NOMO-1 treated with dmso at 0.1 percent for 144 hours (cell line): ENCODE data around the gene SGSM1.
"Not testable (repeated sequence)": the region's sequence is repeated elsewhere in the genome, so short reads cannot be mapped to it uniquely, and the experiment has no call there.

Source experiments
- DNase-seq: peaks from one replicate; lab custom pipeline; 2025; ENCODE audit not compliant: unreplicated experiment; lab: John Stamatoyannopoulos, UW

The SGSM1 gene

DNA sequence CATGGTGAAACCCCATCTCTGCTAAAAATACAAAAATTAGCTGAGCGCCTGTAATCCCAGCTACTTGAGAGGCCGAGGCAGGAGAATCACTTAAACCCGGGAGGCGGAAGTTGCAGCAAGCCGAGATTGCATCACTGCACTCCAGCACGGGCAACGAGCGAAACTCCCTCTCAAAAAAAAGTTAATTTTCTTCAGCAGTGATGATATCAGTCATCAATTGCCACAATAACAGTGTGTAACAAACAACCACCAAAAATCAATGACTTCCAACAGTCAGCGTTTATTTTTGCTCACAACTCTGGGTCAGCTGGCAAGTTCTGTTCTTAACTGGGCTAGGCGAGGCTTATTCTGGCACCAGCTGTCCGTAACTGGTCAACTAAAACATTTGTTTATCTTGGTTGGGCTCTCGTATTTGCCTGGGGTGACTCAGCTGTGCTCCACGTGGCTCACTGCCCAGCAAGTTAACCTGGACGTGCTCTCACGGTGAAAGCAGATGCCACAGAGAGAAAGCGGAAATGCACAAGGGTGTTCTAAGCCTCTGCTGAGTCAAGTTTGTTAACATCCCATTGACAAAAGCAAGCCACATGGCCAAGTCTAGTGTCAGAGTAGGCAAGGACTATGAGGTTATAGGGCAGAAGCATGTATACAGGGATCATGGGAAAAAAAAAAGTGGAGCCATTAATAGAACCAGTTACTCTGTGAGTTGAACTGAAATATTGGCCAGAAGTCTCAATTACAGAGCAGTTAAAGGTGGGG lies 88.4 kb downstream of the SGSM1 start:
- peak; percentile 61 for DNase-seq

DNA sequence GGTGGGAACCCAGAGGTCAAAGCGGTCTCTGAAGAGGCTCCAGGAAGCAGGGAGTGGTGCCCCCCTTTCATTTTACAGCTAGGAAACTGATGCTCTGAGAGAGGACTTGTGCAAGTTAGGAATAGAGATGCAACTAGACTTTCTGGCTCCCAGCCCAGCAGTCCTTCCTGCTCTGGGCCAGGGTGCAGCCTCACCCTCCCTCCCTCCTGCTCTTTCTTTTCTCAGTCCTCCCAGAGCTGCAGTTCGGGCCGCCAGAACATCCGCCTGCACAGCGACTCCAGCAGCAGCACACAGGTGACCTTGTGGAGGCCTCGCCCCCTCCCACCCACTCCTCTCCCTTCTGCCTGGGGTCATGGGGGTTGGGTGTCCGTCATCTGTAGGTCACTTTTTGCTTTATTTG lies 89.0 kb downstream of the SGSM1 start:
- DNase-seq = no peak

DNA sequence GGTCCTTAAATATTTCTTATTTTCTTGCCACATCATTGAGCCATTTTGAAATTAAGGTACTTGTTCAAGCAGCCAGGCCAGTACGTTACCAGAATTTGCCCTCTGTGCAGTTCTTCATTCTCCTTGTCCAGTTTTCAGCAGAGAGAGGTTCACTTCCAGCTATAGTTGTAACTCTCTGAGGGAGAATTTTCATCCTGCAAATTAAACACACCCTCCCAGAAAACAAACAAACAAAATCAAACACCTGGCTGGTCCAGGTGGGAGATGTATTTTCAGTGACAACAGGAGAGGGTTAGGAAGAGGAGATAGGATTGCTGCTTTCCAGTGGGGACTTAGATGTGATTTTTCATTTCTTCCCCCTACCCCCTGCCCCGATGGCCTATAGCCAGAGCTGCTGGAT lies 95.4 kb downstream of the SGSM1 start:
- no peak for DNase-seq

DNA sequence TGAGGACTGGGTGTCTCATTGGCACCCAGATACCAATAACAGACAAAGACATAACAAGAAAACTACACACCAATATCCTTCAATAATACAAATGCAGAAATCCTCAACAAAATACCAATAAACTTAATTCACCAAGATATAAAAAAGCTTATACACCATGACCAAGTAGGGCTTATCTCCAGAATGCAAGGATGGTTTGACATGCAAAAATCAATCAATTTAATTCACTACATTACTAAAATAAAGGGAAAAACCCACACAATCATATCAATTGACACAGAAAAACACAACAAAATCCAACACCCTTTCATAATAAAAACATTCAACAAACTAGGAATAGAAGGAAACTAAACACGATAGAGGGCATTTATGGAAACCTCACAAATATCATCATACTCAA lies 99.9 kb downstream of the SGSM1 start:
- no peak for DNase-seq

DNA sequence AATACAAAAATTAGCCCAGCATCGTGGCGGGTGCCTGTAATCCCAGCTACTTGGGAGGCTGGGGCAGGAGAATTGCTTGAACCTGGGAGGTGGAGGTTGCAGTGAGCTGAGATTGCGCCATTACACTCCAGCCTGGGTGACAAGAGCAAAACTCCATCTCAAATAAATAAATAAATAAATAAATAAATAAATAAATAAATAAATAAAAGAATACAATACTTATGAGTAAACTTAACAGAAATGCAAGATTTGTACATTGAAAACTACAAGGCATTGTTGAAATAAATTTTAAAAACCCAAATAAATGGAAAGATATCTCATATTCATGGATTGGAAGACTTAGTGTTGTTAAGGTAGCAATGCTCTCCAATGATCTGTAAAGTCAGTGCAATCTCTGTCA lies 101.1 kb downstream of the SGSM1 start:
- not testable (repeated sequence) for DNase-seq

DNA sequence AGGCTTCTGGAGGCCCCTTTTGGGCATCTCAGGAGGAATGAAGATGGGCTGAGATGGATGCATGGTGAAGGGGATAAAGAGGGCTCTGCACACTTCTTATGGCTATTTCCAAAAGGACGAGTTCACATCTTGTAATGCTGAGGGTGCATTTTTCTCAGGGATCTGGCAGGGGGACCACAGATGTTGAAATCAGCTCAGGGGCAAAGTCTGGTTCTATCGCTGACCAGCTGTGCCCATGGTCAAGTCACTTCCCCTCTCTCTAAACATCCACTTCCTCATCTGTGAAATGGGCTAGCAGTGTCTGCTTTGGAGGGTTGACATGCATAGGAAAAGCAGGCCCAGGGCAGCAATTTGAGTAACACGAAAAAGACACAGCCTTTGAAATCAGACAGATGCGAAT lies 114.0 kb downstream of the SGSM1 start:
- no peak for DNase-seq

DNA sequence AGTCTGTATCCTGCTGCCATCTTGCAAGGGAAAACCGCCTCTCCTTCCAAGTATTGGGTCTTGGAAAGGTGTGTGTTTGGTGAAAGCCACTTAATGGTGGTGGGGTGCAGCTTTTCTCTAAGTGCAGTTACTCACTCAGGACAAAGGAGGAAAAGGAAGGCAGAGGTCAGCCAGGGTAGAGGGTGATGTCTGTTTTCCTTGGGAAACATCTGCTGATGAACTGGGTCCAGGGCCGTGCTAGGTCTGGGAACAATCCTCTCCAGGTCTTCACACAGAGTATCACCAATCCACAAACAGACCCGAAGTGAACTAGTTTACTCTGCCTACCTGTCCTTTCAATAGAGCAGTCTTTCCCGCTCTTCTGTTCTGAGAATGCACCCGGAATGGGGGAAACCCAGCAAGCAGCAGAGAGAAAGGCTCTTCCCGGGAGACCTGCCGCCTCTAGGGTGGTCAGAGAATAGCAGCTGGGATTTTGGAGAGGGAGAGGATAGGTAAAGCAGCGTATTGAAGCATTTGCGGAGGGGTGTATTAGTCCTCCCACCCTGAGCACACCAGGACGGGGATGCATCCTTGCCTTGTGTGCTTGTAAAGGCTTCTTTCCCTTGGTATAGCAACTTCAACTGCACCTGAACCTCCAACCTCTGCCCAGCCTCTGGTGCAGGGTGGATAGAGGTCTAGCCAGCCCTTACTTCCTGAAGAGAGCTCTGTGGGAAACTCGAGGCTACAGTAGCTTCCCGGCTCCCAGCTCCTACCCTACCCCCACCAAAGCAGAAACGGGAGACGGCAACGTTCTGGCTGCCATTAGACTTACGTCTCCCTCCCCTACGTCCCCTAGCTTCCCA lies 119.8 kb downstream of the SGSM1 start:
- no peak for DNase-seq

DNA sequence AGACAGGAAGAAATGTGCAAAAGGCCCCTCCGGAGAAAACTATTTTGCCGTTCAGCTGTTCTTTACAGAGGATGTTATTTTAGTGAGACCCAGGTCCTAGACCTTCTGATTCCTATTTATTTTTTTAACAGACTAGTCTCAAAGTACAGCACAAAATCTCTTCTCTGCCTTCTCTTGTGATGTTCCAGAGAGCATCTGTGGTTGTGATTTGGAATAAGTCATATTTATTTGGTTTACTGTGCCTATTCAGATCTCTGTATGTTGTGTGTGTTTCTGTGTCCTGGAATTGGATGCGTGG lies 120.4 kb downstream of the SGSM1 start:
- DNase-seq = no peak

DNA sequence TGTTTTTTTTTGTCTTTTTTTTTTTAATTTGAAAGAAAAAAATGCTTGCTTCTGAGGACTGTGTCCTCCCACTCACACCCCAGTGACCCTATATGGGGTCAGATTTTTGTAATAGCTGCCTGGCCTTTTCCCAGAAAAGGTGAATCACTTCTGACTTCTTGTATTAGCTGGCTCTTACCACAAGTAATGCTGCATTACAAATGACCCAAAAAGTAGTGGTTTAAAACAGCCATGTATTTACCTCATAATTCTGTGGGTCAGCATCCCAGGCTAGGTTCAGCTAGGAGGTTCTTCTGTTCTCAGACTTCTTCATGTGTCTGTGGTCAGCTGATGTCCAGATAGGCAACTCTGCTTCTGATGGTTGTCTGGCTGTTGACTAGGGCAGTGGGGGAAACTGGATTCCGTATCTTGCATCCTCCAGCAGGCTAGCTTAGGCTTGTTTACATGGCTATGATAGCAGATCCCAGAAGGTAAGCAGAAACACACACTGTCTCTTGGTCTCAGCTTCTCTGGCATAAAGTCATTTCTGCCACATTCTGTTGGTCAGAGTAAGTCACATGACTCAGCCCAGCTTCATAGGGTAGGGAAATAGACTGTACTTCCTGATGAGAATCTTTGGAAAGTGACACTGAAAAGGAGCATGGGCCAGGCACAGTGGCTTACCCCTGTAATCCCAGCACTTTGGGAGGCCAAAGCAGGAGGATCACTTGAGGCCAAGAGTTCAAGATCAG lies 121.0 kb downstream of the SGSM1 start:
- DNase-seq = no peak

DNA sequence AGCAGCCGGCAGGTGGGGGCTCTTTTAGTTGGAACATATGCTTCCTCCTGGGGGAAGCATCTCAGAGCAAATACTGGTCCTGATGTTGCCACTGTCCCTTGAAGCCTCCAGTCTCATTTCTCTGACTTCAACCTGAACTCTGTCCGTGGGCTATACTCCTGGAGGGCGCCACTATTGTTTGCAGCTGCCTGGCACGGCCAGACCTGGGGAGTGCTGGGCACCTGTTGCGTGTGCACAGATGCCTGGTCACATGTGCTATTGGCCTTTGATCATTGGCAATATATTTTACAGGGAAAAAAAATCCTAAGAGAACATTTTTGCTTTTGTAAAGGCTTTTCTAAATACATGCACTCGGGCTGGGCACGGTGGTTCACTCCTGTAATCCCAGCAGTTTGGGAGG lies 122.3 kb downstream of the SGSM1 start:
- DNase-seq = no peak

DNA sequence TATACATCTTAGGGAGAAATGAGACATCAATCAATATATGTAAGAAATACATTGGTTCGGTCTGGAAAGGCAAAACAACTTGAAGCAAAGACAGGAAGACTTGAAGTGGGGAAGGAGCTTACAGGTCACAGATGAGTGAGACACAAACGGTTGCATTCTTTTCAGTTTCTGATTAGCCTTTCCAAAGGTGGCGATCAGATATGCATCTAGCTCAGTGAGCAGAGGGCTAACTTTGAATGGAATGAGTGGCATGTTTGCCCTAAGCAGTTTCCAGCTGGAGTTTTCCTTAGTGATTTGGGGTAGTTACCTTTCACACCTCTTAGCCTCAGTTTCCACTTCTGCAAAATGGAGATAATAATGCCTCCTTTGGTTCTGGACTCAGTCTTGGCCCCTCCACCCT lies 124.7 kb downstream of the SGSM1 start:
- no peak for DNase-seq

DNA sequence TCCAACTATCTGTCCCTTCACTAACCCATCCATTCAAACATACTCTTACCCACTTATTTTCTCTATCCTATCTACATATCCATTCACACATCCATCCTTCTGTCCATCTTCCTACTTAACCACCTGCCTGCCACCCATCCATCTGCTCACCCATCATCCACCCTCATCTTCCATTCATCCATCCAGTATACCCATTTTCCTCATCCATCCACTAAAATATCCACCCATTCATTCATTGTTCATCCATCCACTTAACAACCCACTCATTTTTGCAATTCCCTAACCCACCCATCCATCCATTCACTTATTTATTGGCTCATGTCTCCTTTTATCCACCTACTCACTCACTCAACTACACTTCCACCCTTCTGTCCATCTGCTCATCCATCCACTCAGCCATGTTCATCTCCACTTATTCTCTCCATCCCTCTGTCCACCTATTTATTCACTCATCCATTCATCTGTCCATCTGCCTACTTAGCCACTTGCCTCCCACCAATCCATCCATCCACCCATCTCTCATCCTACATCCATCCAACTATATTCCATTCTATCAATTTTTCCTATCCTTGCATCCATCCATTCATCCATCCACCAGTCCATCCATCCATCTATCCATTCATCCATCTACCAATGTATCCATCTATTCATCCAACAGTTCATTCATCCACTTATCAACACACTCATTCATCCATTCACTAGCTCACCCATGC lies 129.9 kb downstream of the SGSM1 start:
- DNase-seq = no peak

DNA sequence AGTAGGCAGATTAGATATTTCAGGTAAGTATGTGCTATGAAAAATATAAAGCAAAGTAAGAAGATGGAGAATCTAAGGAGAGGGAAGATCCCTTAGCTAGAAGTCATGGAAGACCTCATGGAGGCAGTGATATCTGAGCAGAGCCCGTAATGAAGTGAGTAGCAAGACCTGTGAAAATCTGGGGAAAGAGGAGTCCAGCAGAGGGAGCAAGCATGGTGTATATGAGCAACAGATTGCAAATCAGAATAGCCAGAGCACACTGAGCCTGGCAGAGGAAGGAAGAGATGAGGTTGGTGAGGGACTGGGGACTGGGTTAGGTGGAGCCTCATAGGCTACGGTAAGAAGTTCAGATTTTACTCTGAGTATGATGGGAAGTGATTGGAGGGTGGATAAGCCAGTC lies 131.1 kb downstream of the SGSM1 start:
- DNase-seq = peak; percentile 0

DNA sequence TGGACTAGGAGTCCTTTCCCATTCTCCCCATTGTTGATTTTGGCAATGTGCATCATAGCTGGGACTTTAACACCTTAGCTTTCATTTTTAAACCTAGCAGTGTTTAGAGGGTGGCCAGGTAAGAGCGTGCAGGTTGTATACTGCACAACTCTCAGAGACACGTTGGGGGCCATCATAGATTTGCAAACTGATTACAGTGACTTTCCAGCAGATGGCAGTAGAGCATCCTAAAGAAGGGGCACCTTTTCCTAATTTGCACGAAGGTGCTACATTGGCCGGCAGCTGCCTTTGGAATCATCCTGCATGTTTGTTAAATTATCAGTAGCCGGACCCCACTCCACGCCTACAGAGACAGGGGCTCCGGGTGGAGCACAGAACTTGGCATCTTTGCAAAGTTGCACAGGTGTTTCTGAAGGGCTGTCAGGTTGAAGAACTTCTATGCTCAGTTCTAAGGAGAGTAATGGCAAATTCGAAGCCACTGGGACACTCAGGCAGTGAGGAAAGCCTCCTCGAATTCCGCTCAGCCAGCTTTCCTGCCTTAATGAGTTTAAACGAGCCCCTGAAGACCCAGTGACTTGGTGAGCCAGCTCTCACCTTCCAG lies 132.8 kb downstream of the SGSM1 start:
- DNase-seq = peak; percentile 1

DNA sequence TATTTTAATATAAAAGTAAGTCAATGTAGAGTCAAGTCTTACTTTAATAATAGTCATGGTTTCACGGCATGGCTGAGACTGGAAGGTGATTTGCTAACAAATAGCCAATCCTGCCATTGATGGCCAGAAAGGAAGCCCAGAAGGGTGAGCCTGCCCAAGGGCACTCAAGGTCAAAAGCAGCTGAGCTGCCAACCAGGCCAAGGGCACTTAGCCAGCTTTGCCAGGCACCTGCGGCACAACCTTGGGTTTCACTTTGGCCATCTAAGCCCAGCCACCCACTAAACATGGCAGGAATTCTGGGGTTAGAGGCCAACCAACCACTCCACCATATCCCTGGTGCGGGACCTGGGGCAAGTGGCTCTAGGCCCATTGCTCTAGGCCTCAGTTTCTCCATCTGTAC lies 136.3 kb downstream of the SGSM1 start:
- no peak for DNase-seq

DNA sequence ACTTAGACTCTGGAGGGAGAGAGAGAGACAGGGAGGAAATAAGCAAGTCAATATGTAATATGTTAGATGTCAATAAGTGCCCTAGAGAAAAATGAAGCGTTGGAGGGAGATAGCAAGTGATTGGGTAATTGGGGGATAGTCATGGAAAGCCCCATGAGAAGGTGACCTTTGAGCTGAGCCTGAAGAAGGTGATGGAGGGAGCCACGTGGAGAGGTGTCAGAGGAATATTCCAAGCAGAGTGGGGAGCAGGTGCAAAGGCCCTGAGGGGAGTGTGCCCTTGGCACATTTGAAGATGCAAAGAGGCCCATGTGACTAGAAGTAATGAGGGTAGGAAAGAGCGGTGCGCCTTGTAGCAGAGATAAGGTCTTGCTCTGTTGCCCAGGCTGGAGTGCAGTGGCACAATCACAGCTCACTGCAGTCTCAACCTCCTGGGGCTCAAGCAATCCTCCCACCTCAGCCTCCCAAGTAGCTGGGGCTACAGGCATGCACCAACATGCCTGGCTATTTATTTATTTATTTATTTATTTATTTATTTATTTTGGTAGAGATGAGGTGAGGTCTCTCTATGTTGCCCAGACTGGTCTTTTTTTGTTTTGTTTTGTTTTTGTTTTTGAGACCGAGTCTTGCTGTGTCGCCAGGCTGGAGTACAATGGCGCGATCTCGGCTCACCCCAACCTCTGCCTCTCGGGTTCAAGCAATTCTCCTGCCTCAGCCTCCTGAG lies 138.4 kb downstream of the SGSM1 start:
- no peak for DNase-seq

DNA sequence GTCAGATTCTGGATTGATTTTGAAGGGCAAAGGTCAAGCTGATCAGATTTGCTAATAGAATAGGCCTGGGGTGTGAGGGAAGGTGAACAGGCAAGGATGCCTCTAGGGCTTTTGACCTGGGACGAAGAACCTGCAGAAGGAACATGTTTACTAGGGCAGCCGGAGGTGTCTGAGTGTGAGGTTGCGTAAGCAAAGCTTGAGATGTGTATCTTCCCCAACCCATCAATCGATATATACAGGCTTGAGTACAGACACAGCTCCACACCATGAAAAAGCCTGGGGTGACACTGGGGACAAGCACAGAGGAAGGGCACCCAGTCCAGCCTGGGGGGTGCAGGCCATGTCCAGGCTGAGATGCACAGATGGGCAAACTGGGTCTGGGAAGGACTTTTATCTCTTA lies 139.4 kb downstream of the SGSM1 start:
- DNase-seq = no peak

DNA sequence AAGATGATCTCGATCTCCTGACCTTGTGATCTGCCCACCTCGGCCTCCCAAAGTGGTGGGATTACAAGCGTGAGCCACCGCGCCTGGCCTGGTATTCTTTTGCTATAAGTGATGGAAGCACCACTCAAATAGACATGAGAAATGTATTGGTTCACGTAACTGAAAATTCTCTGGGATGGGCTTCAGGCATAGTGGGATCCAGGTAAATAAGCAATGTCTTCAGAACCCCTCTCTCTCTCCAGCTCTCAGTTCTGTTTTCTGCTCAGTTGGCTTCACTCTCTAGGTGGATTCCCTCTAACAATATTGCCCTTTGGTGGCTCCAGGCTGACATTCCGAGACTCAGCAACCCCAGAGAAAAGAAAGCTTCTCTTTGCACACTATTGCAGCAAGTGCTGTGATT lies 141.4 kb downstream of the SGSM1 start:
- no peak for DNase-seq

DNA sequence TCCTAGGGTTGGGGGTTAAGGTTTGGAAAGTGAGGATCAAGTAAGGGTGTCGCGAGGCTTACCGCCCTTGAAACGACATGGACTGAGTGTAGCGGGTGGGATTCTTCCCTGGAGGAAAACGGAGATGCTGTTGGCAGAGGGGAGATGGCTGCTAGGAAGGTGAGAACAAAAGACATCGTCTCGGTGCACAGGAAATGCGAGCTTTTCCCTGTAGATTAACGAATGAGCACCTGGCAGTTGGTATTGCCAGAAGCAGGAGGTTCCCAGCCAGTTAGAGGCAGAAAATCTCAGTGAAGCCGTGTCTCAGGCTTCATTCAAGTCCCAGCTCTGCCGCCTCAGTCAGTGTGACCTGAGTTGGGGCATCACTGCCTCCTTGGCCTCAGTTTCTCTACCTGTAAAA lies 141.9 kb downstream of the SGSM1 start:
- no peak for DNase-seq
